ENCODE data around the gene GEMIN5.

DNA sequence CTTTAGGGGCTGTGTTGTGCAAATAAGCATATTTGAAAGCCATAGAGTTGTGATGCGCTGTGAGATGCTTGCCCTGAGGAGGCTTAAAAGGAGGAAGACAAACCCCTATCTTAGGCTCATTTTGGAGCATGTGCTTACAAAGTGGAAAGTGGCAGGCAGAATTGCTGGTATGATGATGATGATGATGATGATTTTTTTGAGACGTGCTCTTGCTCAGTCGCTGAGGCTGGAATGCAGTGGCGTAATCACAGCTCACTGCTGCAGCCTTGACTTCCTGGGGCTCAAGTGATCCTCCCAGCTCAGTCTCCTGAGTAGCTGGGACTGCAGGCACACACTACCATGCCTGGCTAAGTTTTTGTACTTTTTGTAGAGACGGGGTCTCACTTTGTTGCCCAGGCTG is 77.9 kb downstream of the GEMIN5 start:
- TF ChIP-seq POLR2AphosphoS5 (IDR thresholded peaks at IDR 0.05; ENCODE audit: low read depth, low read length) (no peak), POLR2A (IDR thresholded peaks at IDR 0.05; ENCODE audit: low read depth, low read length) (no peak), TAF1 (IDR thresholded peaks at IDR 0.05; ENCODE audit: borderline replicate concordance, low read depth, low read length) (no peak)

All from GM12892 (cell line).